ENCODE data around the gene USP32.
"Not testable (repeated sequence)": the region's sequence is repeated elsewhere in the genome, so short reads cannot be mapped to it uniquely, and the experiment has no call there.

USP32 gene

DNA sequence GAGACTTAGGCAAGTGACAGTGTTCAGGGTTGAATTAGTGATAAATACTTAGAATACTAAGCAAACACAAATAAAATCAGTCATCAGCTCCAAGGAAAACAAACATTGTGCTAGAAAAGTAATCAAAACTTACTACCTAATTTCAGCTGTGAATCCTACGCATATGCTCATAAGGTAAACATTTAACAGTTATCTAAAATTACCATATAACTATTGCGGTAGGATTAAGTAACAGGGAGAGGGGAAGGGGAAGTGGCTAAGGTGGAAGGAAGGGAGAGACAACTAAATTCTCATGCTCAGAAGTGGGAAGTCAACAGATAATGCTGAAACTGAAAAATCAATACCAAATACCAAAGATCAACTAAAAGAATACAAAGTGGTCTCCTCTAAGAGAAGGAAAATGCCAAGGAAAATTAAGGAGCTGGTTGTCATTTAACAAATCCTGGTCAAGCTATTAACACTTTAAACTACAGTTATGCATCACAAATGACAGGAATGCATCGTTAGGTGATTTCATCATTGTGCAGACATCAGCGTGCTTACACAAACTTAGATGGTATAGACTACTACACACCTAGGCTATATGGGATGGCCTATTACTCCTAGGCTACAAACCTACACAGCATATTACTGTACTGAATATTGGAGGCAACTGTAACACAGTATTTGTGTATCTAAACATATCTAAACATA is 20.0 kb downstream of the USP32 start:
- DNase-seq = no peak

DNA sequence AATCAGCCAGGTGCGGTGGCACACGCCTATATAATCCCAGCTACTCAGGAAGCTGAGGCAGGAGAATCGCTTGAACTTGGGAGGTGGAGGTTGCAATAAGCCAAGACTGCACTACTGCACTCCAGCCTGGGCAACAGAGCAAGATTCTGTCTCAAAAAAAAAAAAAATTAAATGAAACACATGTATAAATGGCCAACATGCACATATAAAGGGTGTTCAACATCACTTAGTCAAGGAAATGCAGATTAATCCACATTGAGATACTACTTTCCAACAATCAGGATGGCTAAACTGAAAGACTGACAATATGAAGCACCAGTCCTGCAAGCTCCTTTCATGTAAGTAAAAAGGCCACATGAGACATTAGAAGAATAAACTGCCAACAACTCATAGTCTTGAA is 20.5 kb downstream of the USP32 start:
- no peak for DNase-seq

DNA sequence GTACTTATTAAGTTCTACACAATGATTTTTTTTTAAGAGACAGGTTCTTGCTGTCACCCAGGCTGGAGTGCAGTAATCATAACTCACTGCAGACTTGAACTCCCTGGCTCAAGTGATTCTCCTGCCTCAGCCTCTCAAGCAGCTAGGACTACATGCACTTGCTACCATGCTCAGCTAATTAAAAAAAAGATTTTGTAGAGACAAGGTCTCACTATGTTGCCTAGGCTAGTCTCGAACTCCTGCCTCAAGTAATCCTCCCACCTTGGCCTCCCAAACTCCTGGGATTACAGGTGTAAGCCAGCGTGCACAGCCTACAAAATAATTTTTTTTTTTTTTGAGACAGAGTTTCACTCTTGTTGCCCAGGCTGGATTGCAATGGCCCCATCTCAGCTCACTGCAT is 22.2 kb downstream of the USP32 start:
- DNase-seq = no peak

DNA sequence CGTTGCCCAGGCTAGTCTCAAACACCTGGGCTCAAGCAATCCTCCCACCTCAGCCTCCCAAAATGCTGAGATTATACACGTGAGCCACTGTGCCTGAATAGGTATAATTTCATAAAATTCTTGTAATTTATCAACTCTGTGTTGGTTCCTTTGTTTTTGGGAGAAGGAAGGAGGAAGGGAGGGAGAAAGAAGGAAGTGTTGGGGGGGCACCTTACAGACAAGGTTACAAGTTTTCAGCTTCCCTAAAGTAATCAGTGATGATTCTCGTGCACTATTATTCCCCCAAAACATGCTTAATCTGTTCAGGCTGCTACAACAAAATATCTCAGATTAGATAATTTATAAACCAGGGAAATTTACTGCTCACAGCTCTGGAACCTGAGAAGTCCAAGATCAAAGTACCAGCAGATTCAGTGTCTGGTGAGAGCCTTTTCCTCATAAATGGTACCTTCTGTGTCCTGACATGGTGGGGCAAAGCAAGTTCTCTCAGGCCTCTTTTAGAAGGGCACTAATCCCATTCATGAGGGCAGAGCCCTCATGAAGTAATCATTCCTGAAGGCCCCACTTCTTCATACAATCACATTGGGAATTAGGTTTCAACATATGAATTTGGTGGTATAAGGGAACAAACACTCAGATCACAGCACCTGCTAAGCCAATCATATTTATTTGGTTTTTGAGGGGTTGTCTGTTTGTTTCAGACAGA is 28.1 kb downstream of the USP32 start:
- no peak for DNase-seq

DNA sequence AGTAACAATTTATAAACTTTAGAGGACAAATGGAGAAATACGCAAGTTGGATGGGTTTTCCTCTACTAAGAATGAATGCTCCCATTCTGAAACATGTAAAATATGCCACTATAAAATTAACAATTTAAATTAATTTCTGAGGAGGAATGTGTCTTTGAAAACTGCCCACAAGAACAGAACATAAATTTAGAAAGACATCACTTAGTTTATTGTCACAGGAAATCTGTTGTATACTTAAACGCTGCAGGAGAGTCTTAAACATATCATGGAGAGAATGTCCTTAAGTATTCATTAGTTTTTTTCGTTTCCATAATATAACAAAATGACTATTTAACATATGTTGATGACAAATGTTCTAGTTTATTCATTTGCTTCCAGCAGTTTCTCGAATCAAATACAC is 29.6 kb downstream of the USP32 start:
- no peak for DNase-seq

DNA sequence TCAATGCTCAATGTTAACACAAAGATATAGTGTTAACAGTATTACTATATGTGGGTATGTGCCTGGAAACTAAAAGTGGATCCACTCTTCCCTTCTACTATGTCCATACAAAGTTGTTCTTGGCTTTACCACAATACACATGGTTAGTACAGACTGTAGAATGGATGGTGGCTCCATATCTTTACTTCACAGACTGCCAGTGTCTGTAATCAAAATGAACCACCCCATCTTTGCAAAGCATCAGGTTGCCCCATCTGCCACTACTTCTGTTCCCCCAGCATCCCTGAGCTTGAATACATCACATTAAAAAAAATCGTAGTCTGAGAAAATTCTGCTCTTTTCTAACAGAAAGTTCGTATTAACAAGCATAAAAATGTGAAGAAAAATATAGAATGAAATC is 30.0 kb downstream of the USP32 start:
- no peak for DNase-seq

DNA sequence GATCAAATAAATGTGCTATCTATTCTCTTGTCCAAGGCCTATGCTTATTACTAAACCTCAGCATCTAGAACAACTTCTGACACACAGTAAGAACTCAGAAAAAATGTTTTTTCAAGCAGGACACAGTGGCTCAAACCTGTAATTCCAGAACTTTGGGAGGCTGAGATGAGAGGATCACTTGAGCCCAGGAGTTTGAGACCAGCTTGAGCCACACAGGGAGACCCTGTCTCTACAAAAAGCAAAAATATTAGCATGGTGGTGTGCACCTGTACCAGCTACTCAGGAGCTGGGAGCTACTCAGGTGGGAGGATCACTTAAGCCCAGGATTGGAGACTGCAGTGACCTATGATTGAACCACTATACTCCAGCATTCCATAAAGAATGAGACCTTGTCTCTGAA is 32.5 kb downstream of the USP32 start:
- no peak for DNase-seq

DNA sequence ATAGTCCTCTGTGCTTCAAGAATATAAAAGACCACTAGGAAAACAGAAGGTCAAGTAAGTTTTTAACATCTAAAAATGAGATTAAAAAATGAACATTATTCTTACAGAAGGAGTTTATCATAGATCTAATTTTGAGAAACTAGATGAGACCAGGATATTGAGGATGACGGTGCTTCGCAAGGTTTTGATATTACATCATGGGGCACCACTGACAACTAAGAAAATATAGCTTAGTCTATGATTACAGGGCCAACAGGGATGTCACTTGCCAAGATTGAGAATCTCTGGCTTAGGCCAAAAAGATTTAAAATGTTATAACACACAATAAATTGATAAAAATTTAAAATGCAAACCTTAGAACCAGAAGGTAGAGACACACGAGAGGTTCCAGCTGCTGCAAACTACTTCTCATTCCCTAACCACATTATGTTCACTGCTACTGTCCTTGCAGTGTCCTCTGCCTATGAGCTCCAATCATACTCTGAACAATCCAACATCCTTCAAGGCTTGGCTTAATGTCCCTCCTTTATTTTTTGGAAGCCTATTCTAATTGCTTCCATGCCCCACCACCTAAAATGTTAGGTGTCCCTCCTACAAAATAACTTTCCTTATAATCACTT is 33.2 kb downstream of the USP32 start:
- no peak for DNase-seq

DNA sequence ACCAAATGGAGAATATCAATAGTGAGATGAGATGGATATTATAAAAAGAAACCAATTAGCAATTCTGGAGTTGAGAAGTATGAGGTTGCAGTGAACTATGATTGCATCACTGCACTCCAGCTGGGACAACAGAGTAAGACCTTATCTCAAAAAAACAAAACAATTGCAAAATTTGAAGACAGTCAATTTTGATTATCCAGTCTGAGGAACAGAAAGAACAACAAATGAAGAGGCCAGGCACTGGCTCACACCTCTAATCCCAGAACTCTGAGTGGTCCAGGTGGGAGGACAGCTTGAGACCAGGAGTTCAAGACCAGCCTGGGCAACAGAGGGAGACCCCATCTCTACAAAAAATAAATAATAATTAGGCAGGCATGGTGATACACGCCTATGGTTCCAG is 35.0 kb downstream of the USP32 start:
- no peak for DNase-seq

DNA sequence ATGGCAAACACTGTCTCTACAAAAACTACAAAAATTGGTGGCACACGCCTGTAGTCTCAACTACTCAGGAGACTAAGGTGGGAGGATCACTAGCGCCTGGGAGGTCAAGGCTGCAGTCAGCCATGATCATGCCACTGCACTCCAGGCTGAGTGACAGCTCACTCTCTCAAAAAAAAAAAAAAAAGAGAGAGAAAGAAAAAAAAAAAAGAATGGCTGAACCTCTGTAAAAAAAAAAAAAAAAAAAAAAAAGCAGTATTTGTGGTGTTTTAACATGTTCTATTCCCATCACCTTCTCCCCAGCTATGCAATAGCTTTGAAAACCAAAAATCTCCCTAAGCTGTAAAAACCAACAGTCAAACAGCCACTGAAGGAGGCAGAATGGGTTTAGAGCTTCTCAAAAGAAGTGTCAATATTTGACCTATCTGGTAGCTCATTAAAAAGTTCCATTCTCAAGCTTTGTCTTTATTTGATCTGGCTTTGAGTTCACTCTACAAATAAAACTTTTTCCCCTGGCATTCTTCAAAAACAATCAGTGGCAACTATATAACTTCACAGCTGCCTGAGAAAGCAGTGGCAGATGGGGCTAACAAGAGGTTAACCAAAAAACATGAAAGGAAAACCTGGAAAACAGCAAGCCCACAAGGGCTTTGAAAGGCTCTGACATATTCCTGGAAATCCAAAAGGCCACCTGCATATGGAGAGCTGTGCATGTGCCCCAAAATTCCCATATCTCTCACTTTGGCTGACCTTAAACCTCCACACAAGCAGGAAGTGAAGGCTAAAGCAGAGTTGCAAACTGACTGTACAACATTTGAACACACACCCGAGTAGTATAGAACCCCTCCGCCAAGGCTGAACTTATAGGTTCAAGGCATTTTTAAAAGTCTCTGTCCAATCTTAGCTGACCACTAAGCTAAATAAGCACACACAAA is 36.0 kb downstream of the USP32 start:
- no peak for DNase-seq

DNA sequence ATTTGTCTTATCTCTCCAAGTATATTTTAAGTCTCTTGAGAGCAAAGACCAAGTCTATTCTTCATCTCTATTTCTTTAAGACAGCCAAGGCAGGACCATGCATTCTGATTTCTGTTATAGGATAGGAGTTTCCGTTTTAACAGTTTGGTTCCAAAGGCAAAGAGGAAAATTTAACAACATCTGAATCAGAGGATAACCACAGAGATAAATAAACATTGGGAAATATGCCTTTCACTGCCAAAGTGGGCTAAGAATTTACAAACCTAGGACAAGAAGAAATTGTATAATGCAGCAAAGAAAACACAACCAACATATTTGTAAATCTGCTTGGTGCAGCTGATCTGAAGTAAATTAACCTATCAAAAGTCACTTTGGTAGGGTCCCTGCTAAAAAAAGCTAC is 37.7 kb downstream of the USP32 start:
- DNase-seq = no peak

DNA sequence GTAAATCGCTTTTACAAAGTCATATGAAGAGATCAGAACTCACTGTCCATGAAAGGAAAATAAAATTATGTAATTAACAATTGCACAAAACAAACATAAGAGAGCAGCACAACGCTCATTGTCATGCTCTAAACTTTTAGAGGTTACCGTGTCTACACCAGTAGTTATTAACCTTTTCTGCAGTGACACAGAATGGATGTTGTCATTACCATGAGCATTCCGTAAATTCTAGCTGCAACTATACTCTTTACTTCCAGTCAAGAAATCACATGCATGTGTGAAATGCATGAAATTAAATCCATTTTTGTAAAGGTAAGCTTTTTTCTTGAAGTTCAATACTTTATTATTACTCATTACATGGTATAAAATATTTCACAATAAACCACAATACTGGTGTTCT is 38.2 kb downstream of the USP32 start:
- DNase-seq = no peak

DNA sequence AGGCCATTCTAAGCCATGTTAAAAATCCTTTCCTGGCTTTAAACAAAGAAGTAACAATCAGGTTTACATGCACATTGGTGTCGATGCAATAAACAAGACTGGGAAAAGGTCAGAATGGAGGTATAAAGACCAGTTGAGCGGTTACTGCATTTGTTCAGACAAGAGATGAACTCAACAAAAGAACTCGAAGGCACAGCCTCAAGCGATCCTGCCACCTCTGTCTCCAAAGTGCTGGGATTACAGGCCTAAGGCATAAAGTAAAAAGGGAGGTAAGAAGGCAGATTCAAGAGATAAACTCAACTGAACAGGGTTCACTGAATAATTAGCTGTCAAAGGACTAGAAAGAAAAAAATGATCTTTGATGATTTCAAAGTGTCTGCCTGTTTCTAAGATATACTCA is 39.4 kb downstream of the USP32 start:
- no peak for DNase-seq

DNA sequence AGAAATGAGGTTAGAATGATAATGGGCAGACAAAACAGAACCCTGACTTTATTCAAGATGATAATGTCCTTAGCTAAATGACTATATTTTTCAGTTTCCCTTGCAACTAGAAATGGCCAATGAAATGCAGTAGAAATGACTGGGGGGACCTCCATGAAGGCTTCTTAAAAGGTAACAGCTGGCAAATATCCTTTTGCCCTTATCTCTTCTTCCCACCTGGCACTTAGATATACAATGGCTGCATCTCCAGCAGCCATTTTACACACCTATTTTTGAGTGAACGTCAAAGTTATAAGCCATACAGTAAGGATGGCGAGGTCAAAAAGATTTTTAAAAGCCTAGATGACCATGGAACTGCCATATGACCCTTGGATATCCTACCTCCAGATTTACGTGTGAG is 39.9 kb downstream of the USP32 start:
- DNase-seq = no peak

DNA sequence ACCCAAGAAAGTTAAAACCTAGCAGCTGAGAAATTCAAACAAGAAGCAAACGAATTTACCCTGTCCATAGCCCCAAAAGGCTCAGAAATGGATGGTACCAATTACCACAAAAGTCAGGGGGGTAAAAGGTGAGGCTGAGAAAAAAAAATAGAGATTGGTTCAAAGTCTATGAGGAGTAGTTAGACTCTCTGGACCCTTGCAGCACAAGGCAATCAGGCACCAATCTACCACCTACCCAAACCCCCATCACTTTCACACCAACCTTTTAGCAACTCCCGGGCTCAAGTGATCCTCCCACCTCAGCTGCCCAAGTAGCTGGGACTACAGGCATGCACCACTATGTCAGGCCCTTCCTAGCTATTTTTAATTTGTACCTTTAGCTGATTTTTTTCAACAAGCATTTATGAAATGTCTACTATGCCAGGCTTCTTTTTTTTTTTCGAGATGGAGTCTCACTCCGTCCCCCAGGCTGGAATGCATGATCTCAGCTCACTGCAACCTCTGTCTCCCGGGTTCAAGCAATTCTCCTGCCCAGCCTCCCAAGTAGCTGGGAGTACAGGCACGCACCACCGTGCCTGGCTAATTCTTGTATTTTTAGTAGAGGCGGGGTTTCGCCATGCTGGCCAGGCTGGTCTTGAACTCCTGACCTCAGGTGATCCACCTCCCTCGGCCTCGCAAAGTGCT is 40.8 kb downstream of the USP32 start:
- DNase-seq = no peak

DNA sequence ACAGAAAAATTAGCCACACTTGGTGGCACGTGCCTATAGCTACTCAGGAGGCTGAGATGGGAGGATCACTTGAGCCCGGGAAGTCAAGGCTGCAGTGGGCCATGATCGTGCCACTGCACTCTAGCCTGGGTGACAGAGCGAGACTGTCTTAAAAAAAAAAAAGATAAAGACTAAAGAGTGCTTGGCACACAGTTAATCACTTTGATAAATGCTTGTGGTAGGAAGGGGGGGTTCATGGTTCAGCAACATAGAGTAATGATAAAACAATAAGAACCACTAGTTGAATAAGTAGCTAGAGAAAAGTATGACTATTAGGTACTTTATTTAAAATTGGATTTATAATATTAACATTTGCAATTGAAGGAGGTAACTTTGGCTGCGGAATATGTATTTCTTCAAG is 43.3 kb downstream of the USP32 start:
- DNase-seq = no peak

DNA sequence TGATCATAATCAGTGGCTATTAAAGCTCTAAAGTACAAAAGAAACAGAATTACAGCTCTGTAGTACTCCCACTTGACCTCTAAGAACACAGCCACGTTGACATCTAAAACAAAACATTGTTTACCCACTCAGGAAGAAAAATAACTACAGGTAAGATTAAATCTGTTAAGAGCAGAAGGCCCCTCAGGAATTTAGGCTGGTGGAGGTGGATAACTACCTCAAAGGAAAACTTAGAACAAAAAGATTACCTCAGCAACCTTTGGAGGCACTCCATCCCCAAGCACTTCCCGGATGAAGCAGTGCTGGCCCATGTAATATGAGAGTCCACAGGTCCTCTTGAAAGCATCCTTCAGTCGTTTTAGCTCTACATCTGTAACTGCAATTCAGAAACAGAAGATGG is 46.7 kb downstream of the USP32 start:
- no peak for DNase-seq

DNA sequence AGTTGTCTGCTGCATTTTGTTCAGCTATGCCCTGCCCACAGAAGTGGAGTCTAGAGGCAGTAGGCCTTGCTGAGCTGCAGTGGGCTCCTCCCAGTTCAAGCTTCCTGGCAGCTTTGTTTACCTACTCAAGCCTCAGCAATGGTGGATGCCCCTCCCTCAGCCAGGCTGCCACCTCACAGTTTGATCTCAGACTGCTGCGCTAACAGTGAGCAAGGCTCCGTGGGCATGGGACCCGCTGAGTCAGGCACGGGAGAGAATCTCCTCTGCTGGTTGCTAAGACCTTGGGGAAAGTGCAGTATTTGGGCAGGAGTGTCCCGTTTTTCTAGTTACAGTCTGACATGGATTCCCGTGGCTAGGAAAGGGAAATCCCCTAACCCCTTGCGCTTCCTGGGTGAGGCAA is 49.4 kb downstream of the USP32 start:
- DNase-seq = not testable (repeated sequence)

DNA sequence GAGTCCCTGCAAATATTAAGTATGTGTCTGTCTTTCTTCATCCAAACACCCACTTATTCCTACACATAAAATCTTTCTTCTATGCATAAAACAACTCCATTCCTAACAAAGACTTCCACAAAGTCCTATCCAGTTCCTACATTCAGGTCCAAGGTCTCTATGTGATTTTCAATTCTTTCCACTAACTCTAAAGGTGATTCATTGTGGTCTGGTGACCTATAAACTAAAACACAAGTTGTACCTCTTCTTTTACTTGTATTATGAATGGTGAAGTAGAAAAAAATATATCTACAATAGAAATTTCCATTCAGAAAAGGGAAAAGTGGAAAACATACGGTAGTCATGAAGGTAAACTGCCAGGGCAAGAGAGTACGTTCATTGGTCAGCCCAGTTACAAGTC is 56.6 kb downstream of the USP32 start:
- DNase-seq = no peak

DNA sequence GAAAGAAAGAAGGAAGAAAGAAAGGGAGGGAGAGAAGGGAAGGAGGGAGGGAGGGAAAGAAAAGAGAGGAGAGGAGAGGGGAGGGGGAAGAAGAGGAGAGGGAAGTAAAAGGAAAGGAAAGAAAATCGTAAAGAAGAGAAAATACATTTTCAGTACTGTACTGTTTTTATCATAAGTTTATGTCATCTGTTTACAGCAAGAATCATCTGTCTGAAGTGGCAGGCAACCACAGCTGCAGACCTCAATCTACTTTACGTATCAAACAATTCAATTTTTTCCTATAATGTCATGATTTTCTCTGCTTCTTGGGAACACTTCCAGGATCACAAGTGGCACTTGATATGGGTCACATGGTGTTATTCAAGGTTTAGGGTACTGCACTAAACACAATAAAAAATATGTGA is 58.3 kb downstream of the USP32 start:
- no peak for DNase-seq

DNA sequence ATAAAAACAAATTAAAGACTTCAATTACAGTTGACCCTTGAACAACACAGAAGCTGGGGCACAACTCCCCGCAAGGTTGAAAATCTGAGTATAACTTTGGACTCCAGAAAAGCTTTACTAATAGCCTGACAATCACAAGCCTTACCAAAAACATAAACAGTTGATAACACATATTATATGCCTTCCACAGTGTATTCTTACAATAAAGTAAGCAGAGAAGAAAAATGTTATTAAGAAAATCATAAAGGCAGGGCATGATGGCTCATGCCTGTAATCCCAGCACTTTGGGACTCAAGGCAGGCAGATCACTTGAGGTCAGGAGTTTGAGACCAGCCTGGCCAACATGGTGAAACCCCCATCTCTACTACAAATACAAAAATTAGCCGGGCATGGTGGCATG is 58.9 kb downstream of the USP32 start:
- DNase-seq = not testable (repeated sequence)

DNA sequence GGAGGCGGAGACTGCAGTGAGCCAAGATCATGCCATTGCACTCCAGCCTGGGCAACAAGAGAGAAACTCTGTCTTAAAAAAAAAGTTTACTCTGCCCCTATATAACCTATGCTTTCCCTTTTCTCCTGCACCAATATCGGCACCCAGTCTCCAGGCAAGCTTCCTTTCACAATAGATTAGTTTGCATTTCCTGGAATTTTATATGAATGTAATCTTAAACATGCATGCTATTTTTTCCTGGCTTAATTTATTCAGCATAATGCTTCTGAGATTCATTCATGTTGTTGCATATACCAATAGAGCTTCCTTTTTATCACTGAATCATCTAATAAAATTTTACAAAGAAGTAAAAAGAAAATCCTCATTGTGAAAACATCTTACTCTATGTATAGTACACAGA is 59.4 kb downstream of the USP32 start:
- no peak for DNase-seq

DNA sequence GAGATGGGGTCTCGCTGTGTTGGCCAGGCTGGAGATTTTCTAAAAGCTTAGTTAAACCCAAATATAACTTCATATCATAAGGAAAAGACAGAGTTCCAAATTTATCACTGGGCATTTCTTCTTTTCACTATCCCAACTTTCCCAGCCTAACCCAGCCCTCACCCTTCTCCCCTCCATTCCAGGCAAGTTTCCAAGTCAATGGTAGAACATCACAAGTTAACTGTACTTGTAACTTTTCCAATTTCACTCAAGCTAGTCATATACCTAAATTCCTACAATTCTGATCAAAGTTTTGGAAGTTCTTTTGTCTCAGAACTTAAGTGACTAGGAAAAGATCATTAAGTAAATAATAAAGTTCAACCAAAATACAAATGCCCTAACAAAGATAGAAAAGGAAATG is 61.2 kb downstream of the USP32 start:
- DNase-seq = no peak
